ENCODE data around the gene TERB1. TPM values are rescaled to one million over a fixed set of nuclear protein-coding genes. Genes with fewer than 3 reads are reported as not detected.

TERB1 gene
- total RNA-seq, 1 experiment from 2014 or later = not detected

DNA sequence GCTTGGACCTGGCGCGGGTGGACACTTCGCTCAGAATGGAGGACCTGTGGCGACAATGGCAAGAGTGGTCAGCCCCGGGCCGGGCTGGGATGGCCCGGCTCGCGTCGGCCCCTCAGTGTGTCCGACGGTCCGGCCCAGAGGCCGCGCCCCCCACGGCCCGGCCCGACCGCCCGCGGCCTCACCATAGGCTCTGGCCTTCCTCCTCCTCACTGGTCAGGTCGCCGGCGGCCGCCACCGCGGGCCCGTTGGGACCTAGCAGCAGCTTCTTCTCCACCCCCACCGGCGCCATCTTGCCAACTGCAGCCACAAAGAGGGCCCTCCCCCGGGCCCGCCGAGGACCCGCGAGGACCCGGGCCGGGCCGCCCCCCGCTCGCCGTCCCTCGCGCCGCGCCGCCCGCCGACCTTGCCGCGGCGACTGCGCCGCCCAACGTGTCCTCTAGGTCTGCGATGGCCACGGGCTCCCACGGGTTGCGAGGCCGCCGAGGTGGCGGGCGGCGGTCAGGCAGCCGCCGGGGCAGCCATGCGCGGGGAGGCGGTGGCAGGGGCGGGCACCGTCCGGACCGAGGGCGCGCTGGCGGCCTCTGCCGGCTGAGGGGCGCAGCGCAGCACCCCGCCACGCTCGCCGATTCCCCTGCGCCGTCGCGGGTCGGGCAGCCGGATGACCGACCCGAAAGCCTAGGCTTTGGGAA, 49.9 kb downstream of the TERB1 start, which contains the start of gene DYNC1LI2 (continued):
- TF ChIP-seq, protein P1, sequence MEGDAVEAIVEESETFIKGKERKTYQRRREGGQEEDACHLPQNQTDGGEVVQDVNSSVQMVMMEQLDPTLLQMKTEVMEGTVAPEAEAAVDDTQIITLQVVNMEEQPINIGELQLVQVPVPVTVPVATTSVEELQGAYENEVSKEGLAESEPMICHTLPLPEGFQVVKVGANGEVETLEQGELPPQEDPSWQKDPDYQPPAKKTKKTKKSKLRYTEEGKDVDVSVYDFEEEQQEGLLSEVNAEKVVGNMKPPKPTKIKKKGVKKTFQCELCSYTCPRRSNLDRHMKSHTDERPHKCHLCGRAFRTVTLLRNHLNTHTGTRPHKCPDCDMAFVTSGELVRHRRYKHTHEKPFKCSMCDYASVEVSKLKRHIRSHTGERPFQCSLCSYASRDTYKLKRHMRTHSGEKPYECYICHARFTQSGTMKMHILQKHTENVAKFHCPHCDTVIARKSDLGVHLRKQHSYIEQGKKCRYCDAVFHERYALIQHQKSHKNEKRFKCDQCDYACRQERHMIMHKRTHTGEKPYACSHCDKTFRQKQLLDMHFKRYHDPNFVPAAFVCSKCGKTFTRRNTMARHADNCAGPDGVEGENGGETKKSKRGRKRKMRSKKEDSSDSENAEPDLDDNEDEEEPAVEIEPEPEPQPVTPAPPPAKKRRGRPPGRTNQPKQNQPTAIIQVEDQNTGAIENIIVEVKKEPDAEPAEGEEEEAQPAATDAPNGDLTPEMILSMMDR (IDR thresholded peaks at IDR 0.05 in 2 of 3, conservative IDR thresholded peaks at IDR 0.05 in 1 of 3; ENCODE audit: borderline replicate concordance in 1 of 3, insufficient read depth in 1 of 3, low read depth in 2 of 3, low read length in 2 of 3) = peak; percentile 36 to 73 (median 66); a peak in 5 of 6 replicates
- TF ChIP-seq FOSL1 (IDR thresholded peaks at IDR 0.05; ENCODE audit: low read depth) = no peak
- TF ChIP-seq SIN3A (IDR thresholded peaks at IDR 0.05; ENCODE audit: low read depth) = no peak
- TF ChIP-seq SP1 (IDR thresholded peaks at IDR 0.05; ENCODE audit: low read depth) = peak; percentile 19; the same call in 1 of the 2 replicates
- no peak for TF ChIP-seq SRF (IDR thresholded peaks at IDR 0.05; ENCODE audit: low read depth)
- TF ChIP-seq YY1 (IDR thresholded peaks at IDR 0.05; ENCODE audit: extremely low read depth, insufficient replicate concordance, low read depth, low read length) = peak; percentile 94
- no peak for TF ChIP-seq JUND (IDR thresholded peaks at IDR 0.05)
- TF ChIP-seq ELF1 (IDR thresholded peaks at IDR 0.05; ENCODE audit: borderline replicate concordance, low read depth) = no peak
- TF ChIP-seq POLR2AphosphoS5 (IDR thresholded peaks at IDR 0.05; ENCODE audit: low read depth, low read length) = peak; percentile 78
- TF ChIP-seq, protein P2, sequence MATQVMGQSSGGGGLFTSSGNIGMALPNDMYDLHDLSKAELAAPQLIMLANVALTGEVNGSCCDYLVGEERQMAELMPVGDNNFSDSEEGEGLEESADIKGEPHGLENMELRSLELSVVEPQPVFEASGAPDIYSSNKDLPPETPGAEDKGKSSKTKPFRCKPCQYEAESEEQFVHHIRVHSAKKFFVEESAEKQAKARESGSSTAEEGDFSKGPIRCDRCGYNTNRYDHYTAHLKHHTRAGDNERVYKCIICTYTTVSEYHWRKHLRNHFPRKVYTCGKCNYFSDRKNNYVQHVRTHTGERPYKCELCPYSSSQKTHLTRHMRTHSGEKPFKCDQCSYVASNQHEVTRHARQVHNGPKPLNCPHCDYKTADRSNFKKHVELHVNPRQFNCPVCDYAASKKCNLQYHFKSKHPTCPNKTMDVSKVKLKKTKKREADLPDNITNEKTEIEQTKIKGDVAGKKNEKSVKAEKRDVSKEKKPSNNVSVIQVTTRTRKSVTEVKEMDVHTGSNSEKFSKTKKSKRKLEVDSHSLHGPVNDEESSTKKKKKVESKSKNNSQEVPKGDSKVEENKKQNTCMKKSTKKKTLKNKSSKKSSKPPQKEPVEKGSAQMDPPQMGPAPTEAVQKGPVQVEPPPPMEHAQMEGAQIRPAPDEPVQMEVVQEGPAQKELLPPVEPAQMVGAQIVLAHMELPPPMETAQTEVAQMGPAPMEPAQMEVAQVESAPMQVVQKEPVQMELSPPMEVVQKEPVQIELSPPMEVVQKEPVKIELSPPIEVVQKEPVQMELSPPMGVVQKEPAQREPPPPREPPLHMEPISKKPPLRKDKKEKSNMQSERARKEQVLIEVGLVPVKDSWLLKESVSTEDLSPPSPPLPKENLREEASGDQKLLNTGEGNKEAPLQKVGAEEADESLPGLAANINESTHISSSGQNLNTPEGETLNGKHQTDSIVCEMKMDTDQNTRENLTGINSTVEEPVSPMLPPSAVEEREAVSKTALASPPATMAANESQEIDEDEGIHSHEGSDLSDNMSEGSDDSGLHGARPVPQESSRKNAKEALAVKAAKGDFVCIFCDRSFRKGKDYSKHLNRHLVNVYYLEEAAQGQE (IDR thresholded peaks at IDR 0.05; ENCODE audit: low read depth) = no peak
- TF ChIP-seq ZFX (IDR thresholded peaks at IDR 0.05) = peak; percentile 75
